Testis (tissue), 2 donors: ENCODE measurements around the gene NMBR.

Experiments used
- POLR2A ChIP-seq: fragments of 450-650 bp; IDR thresholded peaks from one replicate; pipeline ENCODE4 v1.6.1; 2017; ENCODE audit warnings: antibody characterized with exemption, mild to moderate bottlenecking, moderate library complexity
- TF ChIP-seq, protein P1 (sequence below), 3 experiments: fragments of 450-650 bp in 2 of 3; fragments of 200-600 bp in 1 of 3; sonication (generic) in 1 of 3; IDR thresholded peaks; one replicate each; pipeline ENCODE4 v1.5.1; 2016 to 2019; ENCODE audit warnings: antibody characterized with exemption in 3 of 3, mild to moderate bottlenecking in 2 of 3, moderate library complexity in 1 of 3

DNA sequence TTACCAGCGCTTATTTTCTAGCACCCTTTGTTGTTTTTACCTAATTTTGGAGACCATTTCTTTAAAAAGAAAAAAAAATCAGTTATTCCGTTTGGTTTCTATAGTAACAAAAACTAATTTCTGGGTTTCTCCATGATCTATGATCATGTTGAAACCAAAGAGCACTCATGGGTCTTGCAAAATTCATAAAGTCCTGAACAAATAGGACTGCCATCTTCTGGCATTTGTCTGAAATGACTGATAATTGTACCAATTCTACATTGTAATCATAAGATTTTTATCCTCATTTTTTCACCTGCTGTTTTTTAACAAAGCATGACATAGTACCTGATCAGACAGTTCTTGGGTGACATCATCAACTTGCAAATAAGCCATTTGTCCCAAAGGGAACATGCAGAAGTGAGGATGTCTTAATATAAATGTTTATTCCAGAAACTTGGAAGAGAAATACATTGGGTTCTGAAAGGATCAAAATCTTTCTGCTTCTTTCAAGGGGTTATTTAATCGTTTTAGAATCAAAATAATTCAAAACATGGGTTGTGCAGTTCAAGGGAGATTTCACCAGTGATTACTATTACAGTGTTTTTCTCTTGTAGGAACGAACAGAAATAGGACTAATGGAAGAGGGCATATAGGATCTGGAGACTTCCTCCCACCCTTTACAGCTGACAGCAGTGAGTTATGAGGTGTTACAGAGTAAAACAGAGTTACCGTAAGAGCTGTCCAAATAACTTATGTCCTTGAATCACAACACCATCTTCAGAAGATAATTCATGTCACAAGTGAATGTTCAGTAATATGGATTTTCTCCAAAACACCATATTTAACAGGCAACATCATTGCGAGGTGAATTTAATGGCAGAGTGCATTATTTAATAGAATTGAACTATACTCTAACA, 101.3 kb downstream of the NMBR start:
- TF ChIP-seq, protein P1, sequence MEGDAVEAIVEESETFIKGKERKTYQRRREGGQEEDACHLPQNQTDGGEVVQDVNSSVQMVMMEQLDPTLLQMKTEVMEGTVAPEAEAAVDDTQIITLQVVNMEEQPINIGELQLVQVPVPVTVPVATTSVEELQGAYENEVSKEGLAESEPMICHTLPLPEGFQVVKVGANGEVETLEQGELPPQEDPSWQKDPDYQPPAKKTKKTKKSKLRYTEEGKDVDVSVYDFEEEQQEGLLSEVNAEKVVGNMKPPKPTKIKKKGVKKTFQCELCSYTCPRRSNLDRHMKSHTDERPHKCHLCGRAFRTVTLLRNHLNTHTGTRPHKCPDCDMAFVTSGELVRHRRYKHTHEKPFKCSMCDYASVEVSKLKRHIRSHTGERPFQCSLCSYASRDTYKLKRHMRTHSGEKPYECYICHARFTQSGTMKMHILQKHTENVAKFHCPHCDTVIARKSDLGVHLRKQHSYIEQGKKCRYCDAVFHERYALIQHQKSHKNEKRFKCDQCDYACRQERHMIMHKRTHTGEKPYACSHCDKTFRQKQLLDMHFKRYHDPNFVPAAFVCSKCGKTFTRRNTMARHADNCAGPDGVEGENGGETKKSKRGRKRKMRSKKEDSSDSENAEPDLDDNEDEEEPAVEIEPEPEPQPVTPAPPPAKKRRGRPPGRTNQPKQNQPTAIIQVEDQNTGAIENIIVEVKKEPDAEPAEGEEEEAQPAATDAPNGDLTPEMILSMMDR (IDR thresholded peaks at IDR 0.05): peak in 1 of 3 experiments; percentile 24
- TF ChIP-seq POLR2A: no peak
